Astrocyte of the hippocampus (primary cell): ENCODE results near the gene IKZF1.
"Not testable (repeated sequence)": the region's sequence is repeated elsewhere in the genome, so short reads cannot be mapped to it uniquely, and the experiment has no call there.

Experiments
- DNase-seq: peaks from one replicate; pipeline ENCODE4 v3.0.0; 2011; ENCODE audit warnings: low read depth, low spot score

The IKZF1 gene

GRCh38 chr7:50333221-50333651, 28.7 kb downstream of the IKZF1 start:
- DNase-seq = no peak

- no peak for DNase-seq
These were observed 30.0 kb downstream of the IKZF1 start for GRCh38 chr7:50334341-50334994.

GRCh38 chr7:50335230-50335794, 30.8 kb downstream of the IKZF1 start:
- no peak for DNase-seq

DNA sequence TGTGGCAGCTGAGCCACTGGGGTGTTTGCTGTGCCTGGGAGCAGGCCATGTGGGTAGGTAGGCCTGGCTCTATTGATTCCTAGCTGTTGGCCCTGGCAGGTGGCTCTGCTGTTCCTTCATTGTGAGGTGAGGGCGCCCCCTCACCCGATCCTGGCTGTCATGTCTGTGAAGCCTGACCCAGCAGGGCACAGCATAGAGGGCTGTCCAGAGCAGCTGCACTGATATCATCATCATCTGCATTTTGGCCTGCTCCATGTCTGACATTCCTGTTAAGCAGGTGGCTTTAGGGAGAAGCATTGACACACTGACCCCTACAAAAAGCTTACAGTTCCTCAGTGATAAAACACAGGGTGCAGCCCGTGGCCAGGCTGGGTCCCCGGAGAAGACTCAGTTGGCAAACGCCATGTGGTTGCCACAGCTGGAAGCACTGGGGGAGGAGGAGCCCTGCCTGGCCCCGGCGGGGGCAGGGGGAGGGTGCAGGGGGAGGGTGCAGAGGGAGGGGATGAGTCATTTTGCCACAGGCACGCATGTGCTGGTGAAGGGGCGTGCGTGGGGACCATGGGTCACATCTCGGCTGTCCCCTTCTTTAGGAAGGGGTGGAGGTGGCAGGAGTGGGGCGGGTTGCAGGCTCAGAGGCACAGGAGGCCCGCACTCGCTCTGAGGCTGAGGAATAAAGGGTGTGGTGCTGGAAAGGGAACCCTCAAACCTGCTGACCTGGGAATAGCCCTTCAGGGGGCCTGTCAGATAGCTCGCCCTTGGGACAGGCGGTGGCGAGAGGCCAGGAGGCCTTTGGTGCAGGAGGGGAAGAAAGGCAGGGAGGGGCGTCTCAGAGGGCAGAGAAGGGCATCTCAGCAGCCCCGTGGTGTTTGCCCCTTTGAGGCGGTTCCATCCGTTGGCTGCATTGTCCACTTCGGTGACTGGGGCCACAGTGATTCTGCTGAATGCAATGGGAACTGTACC, 31.6 kb downstream of the IKZF1 start:
- DNase-seq = no peak

DNA sequence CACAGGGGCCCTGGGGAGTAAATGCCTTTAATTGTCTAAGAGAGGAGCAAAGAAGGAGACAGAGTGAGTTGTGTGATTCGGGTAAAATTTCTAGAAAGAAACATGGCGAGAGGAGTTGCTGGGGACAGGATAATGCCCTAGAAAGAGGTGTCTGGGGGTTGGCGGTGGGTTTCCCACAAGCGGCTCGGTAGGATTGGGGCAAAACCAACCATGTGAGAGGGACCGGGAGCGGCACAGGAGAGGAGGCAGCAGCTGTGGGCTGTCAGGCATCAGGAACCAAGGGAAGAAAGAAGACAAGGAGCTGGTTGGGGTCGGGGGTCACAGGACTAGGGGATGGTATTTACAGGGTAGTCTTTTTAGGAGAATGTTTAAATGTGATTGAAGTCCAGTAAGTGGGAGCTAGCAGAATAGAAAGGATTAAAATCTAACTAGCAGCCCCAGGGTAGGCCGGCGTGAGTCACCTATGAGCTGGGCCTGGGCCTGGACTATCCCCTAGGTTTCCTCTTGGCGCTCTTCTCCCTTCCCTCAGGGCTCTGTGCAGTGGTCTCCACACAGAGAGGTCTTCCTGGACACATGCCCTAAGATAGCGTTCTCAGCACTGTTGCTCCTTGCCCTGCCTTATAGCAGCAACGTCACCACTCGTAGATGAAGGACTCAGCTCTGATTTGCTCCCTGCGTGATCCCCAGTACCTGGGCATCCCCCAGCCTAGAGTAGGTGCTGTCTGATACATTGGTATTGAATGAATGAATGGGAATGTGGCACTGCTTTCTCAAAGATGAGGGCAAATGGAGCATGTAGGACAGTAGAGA, 32.6 kb downstream of the IKZF1 start:
- no peak for DNase-seq

DNA sequence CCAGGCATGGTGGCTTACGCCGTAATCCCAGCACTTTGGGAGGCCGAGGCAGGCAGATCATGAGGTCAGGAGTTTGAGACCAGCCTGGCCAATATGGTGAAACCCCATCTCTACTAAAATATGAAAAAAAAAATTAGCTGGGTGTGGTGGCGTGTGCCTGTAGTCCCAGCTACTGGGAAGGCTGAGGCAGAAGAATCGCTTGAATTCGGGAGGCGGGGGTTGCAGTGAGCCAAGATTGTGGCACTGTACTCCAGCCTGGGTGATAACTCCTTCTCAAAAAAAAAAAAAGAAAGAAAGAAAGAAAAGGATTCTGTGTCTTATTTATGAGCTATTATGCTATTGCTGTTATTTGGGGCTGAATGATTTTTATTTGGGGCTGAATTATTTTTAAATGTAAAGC, 35.0 kb downstream of the IKZF1 start:
- DNase-seq = not testable (repeated sequence)

DNA sequence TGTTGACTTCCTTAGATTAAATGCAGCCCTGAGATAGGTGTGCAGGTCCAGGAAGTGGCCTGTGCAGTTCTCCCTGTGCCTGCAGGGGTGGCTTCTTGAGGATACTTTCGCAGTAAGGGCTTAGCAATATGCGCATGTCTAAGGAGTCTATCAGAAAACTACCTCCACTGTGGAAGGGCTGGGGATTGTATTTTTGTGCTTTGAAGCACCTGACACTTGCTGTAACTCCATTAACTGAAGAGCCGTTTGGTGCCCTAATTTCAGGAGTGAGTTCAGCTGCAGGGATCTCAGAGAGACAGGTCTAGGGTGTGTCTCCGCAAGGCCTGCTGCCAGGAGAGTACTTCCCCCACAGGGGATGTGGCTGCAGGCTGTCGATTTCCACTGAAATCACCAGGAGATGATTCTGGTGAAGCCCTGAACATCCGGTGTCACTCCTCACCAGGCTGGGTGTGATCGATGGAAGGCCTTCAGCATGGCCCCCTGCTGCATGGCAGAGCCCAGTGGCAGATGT, 35.5 kb downstream of the IKZF1 start:
- DNase-seq = no peak

- no peak for DNase-seq
These were observed 37.2 kb downstream of the IKZF1 start for GRCh38 chr7:50341724-50342123.

GRCh38 chr7:50342616-50343114, 38.1 kb downstream of the IKZF1 start:
- no peak for DNase-seq

GRCh38 chr7:50346545-50347497, 42.3 kb downstream of the IKZF1 start:
- no peak for DNase-seq

GRCh38 chr7:50347693-50348092, 43.2 kb downstream of the IKZF1 start:
- no peak for DNase-seq

DNA sequence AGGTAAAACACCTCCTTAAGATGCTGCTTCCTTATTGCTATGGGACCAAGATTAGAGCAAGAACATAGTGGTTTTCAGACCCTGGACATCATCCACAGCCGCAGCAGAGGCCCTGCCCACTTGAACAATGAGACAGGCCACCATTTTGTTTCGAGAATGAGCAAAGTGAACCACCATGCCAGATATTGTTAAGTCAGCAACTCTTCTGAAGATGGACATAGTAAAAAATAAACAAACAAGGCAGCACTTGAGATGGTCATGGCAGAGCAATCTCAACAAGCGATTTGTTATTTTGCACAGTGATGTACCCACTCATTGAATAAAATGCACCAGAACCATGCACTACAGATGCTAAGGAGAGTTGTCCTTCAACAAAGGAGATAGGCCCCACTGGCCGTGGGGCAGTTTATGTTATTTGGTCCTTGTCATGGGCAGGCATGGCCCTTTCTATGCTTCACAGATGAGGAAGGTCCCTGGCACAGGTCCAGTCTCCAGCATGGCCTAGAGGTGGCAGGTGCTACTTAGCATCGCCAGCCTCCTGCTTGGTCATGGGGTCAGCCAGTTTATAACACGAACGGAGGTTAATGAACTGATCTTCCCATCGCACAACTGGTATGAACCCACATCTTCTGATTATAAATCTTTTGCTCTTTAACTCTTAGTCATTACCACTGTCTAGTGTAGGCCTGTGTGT, 44.1 kb downstream of the IKZF1 start:
- no peak for DNase-seq

GRCh38 chr7:50349399-50349798, 44.9 kb downstream of the IKZF1 start:
- DNase-seq = no peak

GRCh38 chr7:50349963-50350944, 45.7 kb downstream of the IKZF1 start:
- DNase-seq = no peak

GRCh38 chr7:50351267-50351666, 46.8 kb downstream of the IKZF1 start:
- DNase-seq = no peak

DNA sequence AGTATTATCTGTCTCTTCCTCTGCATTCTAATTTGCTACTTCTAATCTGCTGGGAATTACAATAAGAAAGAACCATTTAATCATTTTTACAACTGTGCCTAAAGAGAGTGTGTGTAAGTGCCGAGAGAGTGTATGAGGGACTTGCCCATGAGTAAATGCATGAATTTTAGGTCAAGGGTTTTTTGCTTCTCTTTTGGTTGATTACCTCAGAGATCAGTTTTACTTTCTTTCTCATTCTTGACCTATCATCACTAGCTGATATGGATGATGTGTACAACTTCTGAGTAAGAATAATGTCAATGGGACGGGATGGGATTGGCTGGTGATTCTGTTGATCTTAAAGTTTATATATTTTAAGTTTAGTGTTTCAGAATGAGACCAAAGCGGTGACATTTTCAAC, 47.8 kb downstream of the IKZF1 start:
- DNase-seq = no peak

DNA sequence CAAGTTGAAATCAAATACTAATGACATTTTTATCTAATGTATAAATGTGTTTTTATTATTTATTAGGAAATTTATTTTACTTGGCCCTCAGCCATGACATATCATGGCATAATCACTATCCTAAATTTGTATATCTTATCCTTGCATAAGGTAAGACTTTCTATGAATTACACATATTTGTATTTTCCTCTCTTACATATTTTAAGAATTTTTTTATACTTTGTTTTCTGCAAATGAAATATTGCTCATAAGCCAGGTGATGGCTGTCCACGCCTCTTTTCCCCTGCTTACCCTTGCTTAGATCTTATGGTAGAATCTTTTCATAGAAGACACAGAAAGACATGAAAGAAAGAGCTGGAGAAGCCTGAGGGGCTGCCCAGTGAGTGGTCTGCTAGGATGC, 48.2 kb downstream of the IKZF1 start:
- DNase-seq = no peak

DNA sequence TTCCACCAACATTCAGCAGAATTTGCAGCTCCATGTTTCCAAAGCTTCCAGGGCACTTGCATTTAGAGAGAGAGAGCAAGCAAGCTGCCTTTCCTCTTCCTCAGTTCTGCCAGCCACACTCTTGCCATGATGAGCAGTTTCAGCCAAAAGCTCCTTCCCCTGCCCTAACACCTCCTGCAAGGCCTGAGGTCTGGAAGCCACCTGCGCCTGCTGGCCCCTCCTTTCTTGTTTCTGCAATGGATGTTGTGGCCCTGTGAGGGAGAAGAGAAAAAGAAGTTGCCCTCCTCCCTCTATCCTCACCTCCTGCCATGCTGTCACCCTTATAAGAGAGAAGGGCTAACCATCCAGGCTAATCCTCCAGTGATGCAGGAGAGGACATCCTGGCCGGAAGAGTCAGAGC, 48.7 kb downstream of the IKZF1 start:
- DNase-seq = no peak
